ENCODE results near the gene NPL. TPM values are rescaled to one million over a fixed set of nuclear protein-coding genes. Genes with fewer than 3 reads are reported as not detected.

The NPL gene
- total and polyA plus RNA-seq, 2 donors (not counting 1 experiment from before 2014, with no cell fraction given) = 1.4 to 2.6 TPM

DNA sequence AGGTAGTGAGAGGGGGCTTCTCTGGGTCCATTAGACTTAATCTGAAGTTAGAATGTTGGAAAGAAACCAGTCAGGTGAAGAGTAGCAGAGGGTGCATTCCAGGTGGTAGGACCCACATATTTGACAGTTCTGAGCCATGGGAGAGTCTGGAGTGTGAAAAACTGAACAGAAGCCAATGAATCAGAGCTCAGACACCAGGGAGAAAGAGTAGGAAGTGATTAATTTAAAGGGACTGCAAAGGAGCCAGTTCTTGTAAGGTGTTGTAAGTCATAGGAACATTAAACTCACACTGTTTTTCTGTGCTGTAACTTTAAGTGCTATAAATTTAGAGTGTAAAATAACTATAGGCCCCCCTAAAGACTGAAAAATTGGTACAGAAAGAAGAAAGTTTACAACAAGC, 43.7 kb downstream of the NPL start:
- no peak for TF ChIP-seq EZH2 (IDR thresholded peaks at IDR 0.05; ENCODE audit: low read length, missing control alignments)
- TF ChIP-seq, protein P1, sequence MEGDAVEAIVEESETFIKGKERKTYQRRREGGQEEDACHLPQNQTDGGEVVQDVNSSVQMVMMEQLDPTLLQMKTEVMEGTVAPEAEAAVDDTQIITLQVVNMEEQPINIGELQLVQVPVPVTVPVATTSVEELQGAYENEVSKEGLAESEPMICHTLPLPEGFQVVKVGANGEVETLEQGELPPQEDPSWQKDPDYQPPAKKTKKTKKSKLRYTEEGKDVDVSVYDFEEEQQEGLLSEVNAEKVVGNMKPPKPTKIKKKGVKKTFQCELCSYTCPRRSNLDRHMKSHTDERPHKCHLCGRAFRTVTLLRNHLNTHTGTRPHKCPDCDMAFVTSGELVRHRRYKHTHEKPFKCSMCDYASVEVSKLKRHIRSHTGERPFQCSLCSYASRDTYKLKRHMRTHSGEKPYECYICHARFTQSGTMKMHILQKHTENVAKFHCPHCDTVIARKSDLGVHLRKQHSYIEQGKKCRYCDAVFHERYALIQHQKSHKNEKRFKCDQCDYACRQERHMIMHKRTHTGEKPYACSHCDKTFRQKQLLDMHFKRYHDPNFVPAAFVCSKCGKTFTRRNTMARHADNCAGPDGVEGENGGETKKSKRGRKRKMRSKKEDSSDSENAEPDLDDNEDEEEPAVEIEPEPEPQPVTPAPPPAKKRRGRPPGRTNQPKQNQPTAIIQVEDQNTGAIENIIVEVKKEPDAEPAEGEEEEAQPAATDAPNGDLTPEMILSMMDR (conservative IDR thresholded peaks at IDR 0.05 in 1 of 2, IDR thresholded peaks at IDR 0.05 in 1 of 2; ENCODE audit: low read depth in 1 of 2, low read length in 2 of 2) = no peak
- Histone ChIP-seq H3K9ac (ENCODE audit: insufficient read depth, low read length) (no peak overlapping the region), H3K9me3 (ENCODE audit: control insufficient read depth, insufficient read depth, low read depth, low read length) (no peaks in the 10 kb centered on the region), H3K4me1 (ENCODE audit: control insufficient read depth, extremely low read depth, insufficient read depth, low read length) (no peaks in the 10 kb centered on the region), H3K36me3 (ENCODE audit: control insufficient read depth, insufficient read depth, low read length) (no peaks in the 10 kb centered on the region), H3K79me2 (ENCODE audit: control insufficient read depth, insufficient read depth, low read length) (no peaks in the 10 kb centered on the region), H4K20me1 (ENCODE audit: control insufficient read depth, extremely low read depth, insufficient read depth, low read length) (no peaks in the 10 kb centered on the region), H3K4me3 (replicated peaks in 1 of 4; ENCODE audit: control extremely low read depth in 1 of 4, insufficient read depth in 1 of 4, low read depth in 3 of 4, low read length in 4 of 4) (no peak overlapping the region), H3K4me2 (ENCODE audit: extremely low read depth, insufficient read depth, low read length) (no peak overlapping the region), H3K27ac (ENCODE audit: insufficient read depth, low read length) (no peak overlapping the region), H2AFZ (ENCODE audit: low read length) (no peak overlapping the region), H3K27me3 (ENCODE audit: control insufficient read depth, insufficient read depth, low read length) (no peaks in the 10 kb centered on the region)
- DNase-seq (ENCODE audit: low read depth in 2 of 2) = peak in 1 of 2 donors; percentile 48

DNA sequence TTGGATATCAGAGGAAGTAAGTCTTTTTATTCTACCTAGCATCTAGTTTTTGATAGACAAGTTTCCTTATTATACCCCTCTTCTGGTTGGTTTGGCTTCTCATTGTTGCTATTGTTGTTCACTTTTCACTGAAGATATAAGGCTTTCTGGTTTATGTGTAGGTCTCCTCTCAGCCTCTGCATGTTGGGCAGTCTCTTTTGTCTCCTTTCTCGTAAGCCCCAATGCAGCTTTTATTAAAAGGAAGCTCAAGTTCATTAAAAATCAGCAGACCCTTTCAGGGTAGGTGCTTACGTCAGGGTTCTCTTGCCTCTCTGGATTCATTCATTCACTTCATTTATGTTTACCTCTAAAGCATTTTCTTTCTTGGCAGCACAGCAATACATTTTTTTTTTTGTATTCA, 44.8 kb downstream of the NPL start:
- Histone ChIP-seq H3K27ac (ENCODE audit: insufficient read depth, low read length) (no peak overlapping the region), H3K4me2 (ENCODE audit: extremely low read depth, insufficient read depth, low read length) (no peak overlapping the region), H3K79me2 (ENCODE audit: control insufficient read depth, insufficient read depth, low read length) (no peaks in the 10 kb centered on the region), H4K20me1 (ENCODE audit: control insufficient read depth, extremely low read depth, insufficient read depth, low read length) (no peaks in the 10 kb centered on the region), H3K9me3 (ENCODE audit: control insufficient read depth, insufficient read depth, low read depth, low read length) (no peaks in the 10 kb centered on the region), H3K4me3 (replicated peaks in 1 of 4; ENCODE audit: control extremely low read depth in 1 of 4, insufficient read depth in 1 of 4, low read depth in 3 of 4, low read length in 4 of 4) (no peak overlapping the region), H3K36me3 (ENCODE audit: control insufficient read depth, insufficient read depth, low read length) (no peaks in the 10 kb centered on the region), H2AFZ (ENCODE audit: low read length) (no peak overlapping the region), H3K27me3 (ENCODE audit: control insufficient read depth, insufficient read depth, low read length) (no peaks in the 10 kb centered on the region), H3K9ac (ENCODE audit: insufficient read depth, low read length) (no peak overlapping the region), H3K4me1 (ENCODE audit: control insufficient read depth, extremely low read depth, insufficient read depth, low read length) (peaks cover 2% of the 10 kb centered on the region)
- TF ChIP-seq EZH2 (IDR thresholded peaks at IDR 0.05; ENCODE audit: low read length, missing control alignments) = no peak
- TF ChIP-seq, protein P1 (conservative IDR thresholded peaks at IDR 0.05 in 1 of 2, IDR thresholded peaks at IDR 0.05 in 1 of 2; ENCODE audit: low read depth in 1 of 2, low read length in 2 of 2) = no peak
- no peak for DNase-seq (ENCODE audit: low read depth in 2 of 2)

DNA sequence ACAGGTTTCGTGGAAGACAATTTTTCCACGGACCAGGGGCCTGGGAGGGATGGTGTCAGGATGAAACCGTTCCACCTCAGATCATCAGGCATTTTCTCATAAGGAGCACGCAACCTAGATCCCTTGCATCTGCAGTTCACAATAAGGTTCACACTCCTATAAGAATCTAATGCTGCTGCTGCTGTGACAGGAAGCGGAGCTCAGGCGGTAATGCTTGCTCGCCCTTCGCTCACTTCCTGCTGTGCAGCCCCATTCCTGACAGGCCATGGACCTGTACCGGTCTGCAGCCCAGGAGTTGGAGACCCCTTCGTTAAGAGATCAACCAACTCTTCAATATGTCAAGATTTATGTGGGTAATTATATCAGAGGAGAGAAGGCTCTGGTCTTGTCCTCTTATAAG, 46.2 kb downstream of the NPL start:
- H3K4me1 ChIP-seq (ENCODE audit: control insufficient read depth, extremely low read depth, insufficient read depth, low read length) = peaks cover 2% of the 10 kb centered on the region
- H3K36me3 ChIP-seq (ENCODE audit: control insufficient read depth, insufficient read depth, low read length) = no peaks in the 10 kb centered on the region
- no peak for TF ChIP-seq EZH2 (IDR thresholded peaks at IDR 0.05; ENCODE audit: low read length, missing control alignments)
- TF ChIP-seq, protein P1 (conservative IDR thresholded peaks at IDR 0.05 in 1 of 2, IDR thresholded peaks at IDR 0.05 in 1 of 2; ENCODE audit: low read depth in 1 of 2, low read length in 2 of 2) = no peak
- H3K9me3 ChIP-seq (ENCODE audit: control insufficient read depth, insufficient read depth, low read depth, low read length) = no peaks in the 10 kb centered on the region
- no peak overlapping the region for H3K9ac ChIP-seq (ENCODE audit: insufficient read depth, low read length)
- no peak for DNase-seq (ENCODE audit: low read depth in 2 of 2)
- no peak overlapping the region for H3K4me2 ChIP-seq (ENCODE audit: extremely low read depth, insufficient read depth, low read length)
- H3K79me2 ChIP-seq (ENCODE audit: control insufficient read depth, insufficient read depth, low read length) = peaks cover 13% of the 10 kb centered on the region
- no peak overlapping the region for H3K4me3 ChIP-seq (replicated peaks in 1 of 4; ENCODE audit: control extremely low read depth in 1 of 4, insufficient read depth in 1 of 4, low read depth in 3 of 4, low read length in 4 of 4)
- no peaks in the 10 kb centered on the region for H3K27me3 ChIP-seq (ENCODE audit: control insufficient read depth, insufficient read depth, low read length)
- H2AFZ ChIP-seq (ENCODE audit: low read length) = no peak overlapping the region
- peaks cover 3% of the 10 kb centered on the region for H4K20me1 ChIP-seq (ENCODE audit: control insufficient read depth, extremely low read depth, insufficient read depth, low read length)
- H3K27ac ChIP-seq (ENCODE audit: insufficient read depth, low read length) = no peak overlapping the region
